Stimulated activated CD8-positive, alpha-beta memory T cell treated with anti-CD3 and anti-CD28 coated beads, Interleukin-15, amount 100 ng/mL, for 24 hours (primary cell): ENCODE results near the gene PRR14.
A peak's percentile ranks its signal among the peaks of the same experiment; 100 is the strongest.

Source experiments
- DNase-seq: peaks from one replicate; pipeline ENCODE4 v3.0.0-alpha.2; 2020; ENCODE audit warnings: low read depth

PRR14 gene

DNA sequence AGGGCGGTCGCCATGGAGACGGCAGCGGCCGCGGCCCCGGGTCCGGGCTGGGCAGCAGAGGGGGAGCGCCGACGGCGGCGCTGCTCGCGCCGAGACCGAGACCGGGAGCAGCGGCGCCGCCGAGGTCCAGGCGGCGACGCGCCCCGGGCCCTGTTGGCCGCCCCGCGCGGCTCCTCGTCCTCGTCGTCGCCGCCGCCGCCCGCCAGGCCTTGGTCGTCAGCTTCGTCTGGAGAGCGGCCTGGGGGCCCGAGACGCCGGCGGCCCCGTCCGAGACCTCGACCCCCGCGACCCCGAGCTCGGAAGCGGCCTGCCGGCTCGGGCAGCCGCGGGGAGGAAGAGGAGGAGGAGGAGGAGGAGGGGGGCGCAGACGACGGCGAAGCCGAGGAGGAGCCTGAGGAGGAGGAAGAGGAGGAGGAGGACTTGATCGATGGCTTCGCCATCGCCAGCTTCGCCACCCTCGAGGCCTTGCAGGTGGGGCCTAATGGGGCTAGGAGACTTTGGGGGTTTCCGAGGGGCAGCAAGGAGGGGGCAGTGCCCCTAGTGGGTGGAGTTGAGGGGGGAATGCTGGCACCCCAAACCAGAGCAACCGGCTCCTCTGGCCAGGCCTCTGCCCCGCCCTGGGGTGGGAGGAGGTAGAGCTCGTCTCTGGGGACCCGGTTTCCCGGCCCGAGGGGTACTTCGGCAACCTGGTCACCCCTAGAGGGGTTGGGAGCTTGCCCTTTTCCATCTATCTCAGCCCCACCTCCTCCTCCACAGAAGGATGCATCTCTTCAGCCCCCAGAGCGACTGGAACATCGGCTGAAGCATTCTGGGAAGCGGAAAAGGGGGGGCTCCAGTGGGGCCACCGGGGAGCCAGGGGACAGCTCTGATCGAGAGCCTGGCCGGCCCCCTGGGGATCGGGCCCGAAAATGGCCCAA, 9.0 kb downstream of the PRR14 start:
- peak; percentile 31 for DNase-seq

GRCh38 chr16:30660424-30661261, 9.9 kb downstream of the PRR14 start:
- DNase-seq, result no peak

DNA sequence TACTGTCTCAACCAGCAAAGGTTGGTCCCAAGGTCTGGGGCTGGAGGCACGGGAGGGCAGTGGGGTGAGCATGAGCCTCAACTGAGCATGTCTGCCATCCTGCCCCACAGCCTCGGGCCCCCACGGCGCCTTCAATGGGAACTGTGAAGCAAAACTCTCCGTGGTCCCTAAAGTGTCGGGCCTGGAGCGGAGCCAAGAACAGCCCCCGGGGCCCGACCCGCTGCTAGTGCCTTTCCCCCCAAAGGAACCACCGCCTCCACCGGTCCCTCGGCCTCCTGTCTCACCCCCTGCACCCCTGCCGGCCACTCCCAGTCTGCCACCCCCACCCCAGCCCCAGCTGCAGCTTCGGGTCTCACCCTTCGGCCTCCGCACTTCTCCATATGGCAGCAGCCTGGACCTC, 11.7 kb downstream of the PRR14 start:
- DNase-seq, result no peak

DNA sequence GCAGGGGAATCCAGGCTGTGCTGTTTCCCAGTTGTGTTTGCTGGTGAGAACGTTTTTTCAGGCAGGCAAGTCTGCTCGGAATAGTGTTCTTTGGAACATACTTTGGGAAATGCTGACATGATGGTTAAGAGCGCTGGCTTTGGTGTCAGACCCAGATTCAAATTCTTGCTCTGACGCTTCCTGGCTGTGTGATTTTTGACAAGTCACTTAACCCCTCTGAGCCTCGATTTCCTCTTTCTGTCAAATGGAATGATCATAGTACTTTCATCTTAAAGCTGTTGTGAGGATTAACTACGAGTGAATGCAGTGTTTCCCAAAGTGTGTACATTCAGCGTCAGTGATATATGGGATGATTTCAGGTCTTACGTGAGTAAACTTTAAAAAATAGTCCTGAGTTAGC, 12.3 kb downstream of the PRR14 start:
- no peak for DNase-seq

DNA sequence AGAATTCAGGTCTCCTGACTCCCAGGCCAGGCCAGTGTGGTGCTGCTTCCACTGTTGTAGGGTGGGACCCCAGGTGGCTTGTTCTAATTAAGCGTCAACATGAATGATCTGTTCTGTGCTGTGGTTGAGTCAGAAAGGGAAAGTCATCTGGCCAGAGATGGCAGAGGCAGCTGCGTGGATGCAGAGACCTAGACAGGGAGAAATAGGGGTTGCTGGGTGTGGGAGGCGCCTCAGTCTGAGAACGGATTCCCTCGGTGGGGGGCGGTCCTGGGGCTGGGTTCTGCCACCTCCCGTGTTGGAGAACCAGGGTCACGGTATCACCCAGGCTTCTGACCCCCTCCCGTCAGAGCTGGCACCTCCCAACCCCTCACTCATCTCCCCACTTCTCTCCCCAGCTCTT, 13.1 kb downstream of the PRR14 start:
- no peak for DNase-seq

GRCh38 chr16:30664616-30665109, 13.9 kb downstream of the PRR14 start:
- DNase-seq, result no peak

DNA sequence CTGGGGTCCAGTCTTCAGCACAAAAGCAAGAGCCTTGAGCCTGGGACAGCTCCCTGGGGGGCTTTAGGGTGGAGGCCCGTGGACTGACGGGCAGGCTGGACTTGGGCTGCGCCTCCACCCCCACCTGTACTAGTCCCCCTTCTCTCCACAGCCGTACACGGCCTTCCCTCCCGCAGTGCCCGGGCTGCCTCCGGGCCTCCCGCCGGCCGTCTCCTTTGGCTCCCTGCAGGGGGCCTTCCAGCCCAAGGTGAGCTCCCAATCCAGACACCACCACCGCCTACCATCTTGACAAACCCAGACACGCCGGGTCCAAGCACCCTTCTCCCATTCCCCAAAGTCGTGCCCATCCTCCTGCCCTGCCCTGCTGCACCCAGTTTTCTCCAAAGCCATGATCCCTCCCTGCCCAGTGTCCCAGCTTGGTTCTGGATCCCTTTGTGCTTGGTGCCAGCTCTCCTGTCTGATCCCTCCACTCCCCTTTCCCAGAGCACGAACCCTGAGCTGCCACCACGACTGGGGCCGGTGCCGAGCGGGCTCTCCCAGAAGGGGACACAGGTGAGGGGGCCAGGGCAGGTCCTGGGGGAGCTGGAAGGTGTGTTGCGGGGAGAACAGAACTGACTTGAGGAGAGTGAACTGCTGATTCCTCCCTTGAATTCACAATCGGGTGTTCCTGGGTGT, 14.5 kb downstream of the PRR14 start:
- no peak for DNase-seq

DNA sequence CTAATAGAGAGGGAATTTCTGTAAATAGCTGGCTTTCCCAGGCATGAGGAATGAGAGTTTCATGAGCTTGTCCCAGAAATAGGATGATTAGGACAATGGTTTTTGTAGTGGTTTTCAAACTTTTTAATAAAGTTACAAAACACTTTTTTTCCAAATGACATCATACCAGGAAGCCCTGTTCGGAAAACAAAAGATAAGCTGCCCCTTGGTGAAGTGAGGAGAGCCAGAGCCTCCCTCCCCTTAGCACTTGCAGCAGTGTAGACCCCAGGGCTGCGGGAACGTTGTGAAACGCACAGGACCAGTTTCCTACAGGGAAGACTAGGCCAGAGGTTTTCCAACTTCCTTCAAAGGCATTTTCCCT, 15.1 kb downstream of the PRR14 start:
- DNase-seq, result no peak

GRCh38 chr16:30666681-30667080, 15.9 kb downstream of the PRR14 start:
- no peak for DNase-seq

GRCh38 chr16:30667361-30667905, 16.7 kb downstream of the PRR14 start:
- no peak for DNase-seq

GRCh38 chr16:30668393-30668792, 17.6 kb downstream of the PRR14 start:
- no peak for DNase-seq

DNA sequence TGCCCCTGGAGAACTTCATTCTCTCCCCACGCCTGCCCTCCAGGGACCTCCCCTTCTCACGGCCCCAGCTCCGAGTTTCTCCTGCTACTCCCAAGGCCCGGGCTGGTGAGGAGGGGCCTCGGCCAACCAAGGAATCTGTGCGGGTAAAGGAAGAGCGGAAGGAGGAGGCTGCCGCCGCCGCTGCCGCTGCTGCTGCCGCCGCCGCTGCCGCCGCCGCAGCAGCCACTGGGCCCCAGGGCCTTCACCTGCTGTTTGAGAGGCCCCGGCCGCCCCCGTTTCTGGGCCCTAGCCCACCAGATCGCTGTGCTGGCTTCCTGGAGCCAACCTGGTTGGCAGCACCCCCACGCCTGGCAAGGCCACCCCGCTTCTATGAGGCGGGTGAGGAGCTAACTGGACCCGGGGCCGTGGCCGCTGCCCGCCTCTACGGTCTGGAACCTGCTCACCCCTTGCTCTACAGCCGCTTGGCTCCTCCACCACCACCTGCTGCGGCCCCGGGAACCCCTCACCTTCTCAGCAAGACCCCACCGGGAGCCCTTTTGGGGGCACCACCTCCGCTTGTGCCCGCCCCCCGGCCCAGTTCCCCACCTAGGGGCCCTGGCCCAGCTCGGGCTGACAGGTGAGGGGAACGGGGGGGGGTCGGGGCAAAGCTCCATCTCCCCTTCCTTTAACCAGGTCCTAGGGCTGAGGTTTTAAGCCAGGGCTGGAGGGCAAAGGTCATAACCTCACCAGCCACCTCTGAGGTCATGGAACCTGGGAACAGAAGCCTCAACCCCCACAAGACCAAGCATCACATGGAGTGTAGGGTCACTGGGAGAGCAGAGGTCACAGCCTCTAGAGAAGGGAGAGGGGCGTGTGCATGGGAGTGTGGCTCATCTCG, 18.5 kb downstream of the PRR14 start:
- no peak for DNase-seq

DNA sequence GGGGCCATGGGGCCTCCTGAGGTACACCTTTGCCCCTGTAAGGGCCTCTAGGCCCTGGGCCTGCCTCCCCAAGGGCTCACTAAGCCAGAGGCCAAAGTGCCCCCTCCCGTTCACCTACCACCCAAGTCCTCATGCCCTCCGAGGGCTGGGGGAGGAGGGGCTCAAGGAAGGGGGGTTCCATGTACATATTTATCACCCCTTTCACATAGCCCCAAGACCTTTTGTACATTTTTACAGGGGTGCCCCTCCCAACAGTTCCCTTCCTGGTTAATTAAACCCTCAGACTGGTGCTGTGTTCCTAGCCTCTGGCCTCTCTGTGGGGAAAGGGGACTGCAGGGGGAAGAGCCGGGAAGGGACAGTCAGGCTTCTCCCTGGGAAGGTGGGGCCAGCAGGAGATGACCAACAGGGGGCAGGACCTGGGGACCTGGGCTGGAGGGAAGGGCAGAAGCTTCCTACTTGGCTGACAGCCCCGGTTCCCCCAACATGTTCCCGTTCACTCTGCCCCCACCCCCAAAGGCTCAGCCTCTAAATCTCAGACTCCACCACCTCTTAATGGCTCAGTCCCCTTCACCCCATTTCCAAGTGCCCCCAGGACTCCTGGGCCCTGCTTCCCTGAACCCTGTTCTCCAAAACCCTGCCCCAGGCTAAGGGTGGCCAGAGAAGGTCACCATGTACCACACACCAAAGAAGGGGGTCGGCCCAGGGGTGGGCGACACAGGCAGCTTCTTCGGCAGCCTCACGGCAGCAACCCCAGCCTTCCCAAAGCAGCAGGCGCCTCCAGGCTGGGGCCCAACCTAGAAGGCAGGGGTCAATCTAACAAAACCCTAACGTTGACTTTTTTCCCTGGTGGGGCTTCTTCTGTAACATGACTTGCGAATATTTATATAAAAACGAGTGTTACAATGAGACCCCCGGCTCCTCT, 19.4 kb downstream of the PRR14 start:
- DNase-seq, result no peak

GRCh38 chr16:30675143-30675542, 24.4 kb downstream of the PRR14 start:
- no peak for DNase-seq

- no peak for DNase-seq
Observed at GRCh38 chr16:30677931-30678585, 27.3 kb downstream of the PRR14 start.

DNA sequence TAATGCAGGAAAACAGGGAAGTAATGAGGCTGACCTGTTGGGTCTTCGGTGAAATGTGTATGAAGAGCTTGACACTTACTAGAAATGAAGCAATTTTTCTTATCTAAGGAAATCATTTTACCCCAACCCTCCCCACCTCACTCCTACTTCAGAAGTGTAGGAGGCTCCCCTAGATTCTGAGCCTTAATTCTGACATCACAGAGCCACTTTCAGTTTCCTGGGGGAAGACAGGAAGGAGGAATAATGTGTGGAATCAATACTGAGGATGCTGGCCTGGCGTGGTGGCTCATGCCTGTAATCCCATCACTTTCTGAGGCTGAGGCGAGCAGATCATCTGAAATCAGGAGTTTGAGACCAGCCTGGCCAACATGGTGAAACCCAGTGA, 27.8 kb downstream of the PRR14 start:
- no peak for DNase-seq

- DNase-seq, result no peak
Observed at GRCh38 chr16:30680326-30680725, 29.6 kb downstream of the PRR14 start.

- DNase-seq, result no peak
Observed at GRCh38 chr16:30688701-30689100, 37.9 kb downstream of the PRR14 start.

DNA sequence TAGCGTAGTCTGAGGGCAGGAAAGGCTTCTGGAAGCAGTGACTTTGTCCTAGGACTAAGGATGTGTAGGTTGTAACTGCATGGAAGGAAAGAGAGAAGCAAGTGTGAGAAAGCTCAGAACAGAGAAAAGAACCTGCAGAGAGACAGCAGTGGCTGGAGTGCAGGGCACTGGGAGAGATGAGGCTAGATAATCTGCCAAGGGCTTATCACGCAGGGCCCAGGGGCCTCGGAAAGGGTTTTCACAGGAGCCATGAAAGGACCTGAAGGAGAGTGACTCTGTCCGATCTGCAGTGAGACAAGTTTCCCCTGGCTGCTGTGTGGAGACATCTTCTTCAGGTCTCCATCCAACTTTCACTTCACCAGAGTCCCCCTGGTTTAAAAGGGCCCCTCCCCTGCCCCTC, 41.1 kb downstream of the PRR14 start:
- DNase-seq, result no peak
